Measurements from ENCODE around the gene ADAM19.

- TF ChIP-seq CTCF (IDR thresholded peaks at IDR 0.05) (no peak), POLR2A (IDR thresholded peaks at IDR 0.05) (no peak), EP300 (IDR thresholded peaks at IDR 0.05; ENCODE audit: low read depth) (no peak), POLR2AphosphoS5 (IDR thresholded peaks at IDR 0.05) (peak in 2 of 3 donors; percentile 30 to 37)
Measured at GRCh38 chr5:157511651-157512644, 63.6 kb downstream of the ADAM19 start.
